GM18873 (cell line): ENCODE results near the gene FEV.

Source experiments
- ATAC-seq: cut with Tn5 transposase; IDR thresholded peaks from one replicate; pipeline ENCODE4 v1.9.1; 2021; ENCODE audit warnings: mild to moderate bottlenecking, moderate library complexity, moderate number of reproducible peaks; ENCODE audit not compliant: unreplicated experiment, low FRiP score

The FEV gene

DNA sequence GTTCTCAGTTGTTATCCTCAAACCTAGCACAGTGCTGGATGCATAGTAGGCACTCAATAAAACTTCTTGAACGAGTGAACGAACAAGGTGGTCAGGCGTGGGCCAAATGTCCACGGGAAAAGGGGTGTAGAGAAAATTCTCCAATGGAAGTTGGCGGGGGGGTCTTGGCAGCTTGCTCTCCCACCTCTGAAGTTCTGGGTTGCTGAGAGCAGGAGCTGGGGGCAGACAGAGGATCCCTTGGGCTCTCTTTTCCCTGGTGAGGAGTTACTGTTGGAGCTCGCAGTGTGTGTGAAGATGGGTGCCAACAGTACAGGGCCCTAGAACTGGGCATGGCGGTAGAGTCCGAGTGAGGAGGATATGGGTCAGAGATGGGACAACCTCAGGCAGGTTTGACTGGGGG lies 10.6 kb upstream of the FEV start:
- ATAC-seq: no peak

DNA sequence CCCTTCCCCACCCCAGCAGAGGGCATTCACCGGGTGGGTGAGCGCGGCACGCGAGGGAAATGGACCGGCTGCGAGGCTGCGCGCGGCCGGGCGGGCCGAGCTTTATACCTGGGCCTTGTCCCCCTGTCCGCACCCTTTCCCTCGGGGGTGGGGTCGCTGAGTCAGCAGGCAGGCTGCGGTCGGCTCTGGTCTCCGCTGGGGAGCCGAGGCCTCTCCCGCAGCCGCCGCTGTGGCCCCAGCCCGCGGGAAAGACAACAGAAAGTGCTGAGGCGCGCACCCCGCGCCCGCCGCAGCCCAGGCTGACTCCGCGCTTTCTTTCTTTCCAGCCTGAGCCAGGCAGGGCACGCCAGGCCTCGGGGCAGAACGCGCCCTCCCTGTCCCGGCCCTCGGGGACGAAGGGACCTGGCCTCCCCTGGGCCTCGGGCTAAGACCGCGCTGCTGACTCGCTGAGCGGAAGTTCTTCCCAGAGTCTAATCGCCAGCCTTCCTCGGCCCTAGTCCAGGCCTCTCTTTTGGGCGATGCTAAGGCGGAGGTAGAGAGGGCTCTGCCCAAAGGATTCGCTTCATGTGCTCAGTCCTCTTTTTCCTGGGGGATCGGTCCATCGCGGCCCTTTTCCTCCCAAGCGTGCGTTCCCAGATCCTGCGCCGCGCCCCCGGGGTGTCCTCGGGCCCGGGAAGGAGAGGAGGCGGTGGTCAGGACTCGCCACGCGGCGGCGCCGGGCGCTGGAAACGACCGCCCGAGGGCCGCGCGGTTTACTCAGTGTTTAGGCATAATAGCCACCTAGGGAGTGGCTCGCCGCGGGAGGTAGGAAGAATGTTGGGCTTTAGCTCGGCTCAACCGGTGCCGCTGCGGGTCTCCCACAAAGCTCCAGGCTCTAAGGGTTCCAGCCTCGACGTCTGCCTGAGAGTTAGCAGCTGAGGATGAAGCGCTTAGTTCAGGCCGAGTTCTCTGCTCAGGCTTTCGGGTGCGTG lies 8.6 kb upstream of the FEV start, which contains the start of gene CRYBA2:
Gene CRYBA2, minus strand, starts transcription at position 78 of the 971 bp plus-strand sequence. CDS start 246 bp downstream, outside the sequence.
- no peak for ATAC-seq

DNA sequence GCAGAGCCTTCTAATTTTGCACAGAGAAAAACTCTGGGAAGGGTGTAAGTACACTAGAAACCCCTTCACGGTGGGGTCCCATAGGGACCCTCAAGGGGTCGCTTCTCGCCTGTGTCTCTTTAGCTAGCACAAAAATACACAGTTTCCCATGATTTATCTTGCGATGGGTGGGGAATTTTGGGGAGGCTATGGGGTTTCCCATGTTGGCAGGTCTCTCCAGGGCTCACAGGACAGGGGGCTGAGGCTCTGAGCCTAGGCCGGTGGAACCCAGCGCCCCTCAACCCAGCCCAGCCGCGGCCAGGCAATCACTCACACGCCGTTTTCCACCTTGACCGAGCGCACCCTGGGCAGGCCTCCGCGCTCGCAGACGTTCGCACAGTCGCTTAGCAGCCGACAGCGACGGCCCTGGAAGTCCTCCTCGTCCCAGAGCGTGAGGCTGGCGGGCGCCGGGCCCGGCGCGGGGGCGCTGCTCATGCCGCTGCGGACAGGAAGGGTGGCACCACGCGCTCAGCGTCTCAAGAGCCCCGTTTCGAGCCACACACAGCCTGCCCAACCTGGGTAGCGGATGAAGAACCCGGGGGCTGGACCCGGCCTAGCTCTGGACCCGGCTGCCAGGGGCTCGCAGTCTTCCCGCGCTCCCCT lies 7.8 kb upstream of the FEV start:
- no peak for ATAC-seq

DNA sequence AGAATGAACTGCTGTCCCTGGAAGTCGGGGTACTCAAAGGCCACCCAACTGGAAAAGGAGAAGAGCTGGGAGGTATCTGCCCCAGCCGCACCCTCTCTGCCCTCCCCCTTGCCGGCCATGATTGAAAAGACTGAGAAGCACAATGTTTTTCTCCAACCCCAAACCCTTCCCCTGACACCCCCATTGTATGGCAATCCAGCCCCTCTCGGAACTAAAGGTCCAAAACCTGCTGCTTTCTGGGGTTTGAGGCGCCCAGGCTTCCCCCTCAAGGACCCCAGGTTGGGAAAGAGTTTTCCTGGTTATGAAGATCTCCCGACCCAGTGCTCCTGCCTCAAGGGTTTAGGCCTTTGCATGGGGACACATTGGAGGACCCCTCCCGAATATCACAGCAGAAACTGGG lies 7.2 kb upstream of the FEV start:
- ATAC-seq: no peak

DNA sequence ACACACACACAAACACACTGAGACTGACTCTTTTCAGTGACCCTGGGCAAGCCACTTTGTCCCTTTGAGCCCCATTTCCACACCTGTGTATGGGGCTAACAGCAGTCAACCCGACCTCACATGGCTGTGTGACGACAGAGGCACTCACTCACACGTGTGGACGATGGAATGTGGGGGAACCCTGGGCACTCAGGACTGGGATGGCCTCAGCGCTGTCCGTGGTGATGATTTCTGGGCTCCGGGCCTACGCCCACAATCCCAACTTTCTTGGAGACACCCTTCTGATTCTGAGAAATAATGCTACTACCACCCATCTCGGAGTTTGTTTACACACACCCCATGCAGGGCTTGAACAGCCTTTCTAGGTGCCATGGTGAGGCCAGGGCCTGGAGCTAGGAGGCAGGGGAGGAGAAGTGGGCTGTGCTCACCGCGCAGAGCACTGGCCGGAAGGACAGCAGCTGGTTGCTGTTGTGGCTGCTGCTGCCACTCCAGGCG lies 6.7 kb upstream of the FEV start:
- ATAC-seq: no peak

DNA sequence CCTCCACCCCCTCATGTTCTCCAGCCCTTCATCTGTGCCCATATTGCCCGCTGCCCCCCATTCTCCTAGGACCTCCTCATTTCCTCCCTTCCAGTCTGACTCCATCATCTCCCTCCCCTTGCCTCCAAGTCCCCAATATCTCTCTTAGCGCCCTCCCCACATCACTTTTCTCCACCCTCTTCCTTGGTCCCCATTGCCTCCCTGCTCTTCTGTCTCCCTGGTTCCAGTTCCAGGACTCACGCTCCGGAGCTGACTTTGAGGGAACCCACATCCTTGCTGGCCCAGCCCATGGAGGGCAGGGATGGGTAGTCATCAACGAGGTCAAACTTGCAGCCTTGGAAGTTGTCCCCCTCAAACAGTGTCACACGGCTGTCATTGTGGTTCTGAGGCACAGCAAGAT lies 5.6 kb upstream of the FEV start:
- ATAC-seq: no peak

DNA sequence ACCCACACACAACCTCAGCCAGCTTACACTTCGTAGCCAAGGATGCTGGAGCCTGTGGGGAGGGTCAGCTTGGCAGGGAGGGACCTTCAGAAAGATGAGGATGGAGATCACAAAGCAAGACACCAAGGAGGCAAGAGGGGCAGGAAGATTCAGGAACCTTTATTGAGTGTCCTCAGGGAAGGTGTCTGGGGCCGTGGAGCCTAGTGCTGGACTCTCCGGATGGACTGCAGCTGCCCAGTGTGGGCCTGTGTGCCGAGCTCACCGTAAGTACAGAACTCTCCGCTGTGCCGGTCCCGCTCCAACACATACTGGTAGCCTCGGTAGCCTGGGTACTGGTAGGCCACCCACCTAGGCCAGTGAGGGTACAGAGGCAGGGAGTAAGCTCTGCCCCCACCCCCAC lies 5.1 kb upstream of the FEV start:
- no peak for ATAC-seq

DNA sequence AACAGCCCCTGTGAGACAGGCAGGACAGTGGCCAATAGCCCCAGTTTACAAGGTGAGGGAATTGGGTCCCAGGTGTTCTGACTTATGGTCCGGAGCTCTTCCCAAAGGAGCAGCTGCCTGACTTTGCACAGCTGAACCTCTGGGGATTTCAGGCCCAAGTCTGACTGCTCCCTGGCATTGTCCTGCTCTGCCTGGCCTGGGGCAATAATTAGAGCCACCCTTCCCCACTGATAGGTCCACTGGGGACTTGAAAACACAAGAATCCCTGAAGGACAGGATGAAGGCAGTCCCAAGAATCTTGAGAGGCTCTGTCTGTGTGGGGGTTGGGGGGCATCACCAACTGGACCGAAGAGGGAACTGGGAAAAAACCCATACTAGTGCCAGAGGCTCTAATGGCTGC lies 3.7 kb upstream of the FEV start:
- ATAC-seq: no peak

DNA sequence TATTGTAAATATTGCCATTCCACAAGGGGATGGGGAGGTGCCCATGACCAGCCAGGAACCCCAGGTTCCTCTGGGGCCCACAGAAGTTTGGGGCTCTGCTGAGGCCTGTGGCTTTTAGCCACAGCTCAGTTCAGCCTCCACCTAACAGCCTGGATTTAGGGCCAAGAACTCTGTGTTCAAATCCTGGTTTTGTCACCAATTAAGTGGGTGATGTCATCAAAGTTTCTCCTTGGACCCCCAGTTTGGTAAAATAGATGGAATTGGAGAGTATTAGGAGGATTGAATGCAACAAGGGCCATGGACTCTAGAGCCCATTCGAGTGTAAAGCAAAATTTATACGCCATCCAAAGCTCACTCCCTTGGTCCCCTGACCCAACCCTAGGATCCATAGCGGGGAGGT lies 3.2 kb upstream of the FEV start:
- ATAC-seq: no peak

DNA sequence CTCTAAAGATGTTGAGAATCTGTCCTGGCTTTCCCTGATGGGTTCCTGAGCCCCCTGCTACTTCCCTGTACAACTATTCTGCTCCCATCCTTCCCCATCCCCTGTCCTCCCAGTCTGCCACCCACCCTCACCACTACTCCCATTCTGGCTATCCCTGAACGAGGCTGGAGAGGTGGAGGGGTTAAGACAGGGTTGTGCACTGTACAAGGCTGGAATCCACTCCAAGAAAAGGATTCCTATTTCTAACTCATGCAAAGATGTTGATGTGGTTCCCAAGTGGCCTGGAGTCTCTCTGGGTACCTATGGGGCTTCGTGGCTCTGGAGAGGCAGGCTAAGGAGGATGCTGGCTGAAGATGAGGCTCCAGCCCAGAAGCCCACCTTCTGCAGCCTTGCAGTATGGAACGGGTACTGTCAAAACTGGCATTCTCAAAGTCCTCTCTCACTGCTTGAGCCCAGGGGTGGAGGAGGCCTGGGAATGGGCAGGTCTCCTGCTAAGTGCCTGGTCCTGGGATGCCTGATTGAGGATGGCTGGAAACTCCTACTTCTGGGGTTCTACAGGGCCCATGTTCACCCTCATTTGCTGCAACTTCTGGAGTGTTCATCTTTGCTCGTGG lies 1.3 kb upstream of the FEV start:
- ATAC-seq: no peak

DNA sequence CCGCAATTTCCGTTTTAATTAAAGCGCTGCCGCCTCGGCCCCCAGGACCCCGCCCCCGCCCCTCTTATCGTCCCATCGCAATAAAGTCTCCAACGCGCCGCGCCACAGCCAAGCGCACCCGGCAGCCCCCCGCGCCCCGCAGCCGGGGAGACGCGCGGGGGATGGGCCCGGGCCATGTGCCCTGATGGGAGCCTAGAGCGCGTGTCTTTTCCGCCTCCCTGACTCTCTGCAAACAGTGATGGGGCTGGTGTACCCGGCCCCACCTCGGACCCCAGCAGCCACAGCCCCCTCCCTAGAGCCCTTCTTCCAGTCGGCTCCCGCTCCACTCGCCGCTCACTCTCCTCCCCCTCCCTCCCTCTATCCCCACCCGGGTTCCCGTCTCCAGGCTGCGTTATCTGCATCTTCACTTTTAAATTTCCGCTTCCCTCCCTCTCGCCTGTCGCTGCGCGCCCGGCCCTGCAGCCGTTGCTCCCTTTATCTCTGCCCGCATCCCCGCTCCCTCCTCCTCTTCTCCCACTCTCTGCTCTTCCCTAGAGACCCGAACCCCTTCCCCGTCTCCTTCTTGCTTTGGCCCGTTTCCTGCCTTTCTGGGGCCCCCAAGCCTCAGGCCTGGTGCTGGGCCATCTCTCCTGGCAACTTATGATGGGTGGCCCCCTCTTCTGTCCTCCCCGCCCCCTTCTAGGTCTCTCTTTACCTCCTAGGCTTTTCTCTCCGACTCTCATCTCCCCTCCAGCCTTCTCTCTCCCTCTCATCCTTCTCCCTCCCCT lies 524 bp upstream of the FEV start:
- no peak for ATAC-seq

DNA sequence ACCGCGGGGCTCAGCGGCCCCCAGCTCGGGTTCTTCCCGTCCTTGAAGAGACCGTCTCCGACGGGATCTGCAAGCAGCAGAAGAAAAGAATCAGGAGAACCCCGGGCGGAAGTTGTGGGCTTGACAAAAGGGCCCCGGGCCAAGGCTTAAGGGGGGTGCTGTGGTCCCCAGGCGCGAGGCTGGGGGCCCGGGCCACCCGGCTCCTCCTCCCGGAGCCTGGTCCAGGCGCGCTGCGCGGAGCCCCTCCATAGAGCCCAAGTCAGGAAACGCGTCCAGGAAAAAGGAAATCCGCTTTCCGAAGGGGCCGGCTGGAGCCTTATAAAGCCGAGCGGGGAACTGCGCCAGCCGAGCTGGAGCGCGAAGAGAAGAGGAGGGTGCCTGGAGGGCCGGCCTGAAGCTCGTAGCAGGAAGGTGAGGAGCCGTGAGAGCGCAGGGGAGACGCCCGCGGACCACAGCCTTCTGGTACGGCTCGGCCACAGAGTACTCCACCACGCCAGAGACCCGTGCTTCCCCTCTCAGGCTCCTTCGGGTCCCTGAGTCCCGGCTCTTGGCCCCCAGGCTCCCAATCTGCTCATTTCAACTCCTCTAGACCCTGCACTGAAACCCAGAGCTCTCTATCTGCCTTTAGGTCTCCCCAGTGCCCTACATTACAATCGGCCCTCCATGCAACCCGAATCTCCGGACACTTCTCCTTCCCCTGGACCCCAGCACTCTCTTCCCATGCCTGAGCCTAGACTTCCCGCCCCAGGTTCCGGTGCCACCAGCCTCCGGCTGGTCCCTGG lies 554 bp downstream of the FEV start:
- ATAC-seq: no peak

DNA sequence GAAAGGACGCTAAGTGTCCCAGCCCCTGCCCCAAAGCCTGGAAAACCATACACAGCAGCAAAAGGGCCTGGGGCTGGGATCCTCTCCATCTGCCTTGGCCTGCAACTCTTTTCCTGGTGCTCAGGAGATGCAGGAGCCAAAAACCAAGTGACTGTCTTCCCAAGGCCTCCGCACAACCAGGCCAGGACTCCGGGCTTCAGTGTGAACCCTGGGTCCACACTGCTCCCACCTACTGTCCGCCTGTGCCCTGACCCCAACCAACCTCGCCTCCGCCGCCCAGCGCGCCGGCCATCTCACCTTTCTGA lies 1.1 kb downstream of the FEV start:
- no peak for ATAC-seq

DNA sequence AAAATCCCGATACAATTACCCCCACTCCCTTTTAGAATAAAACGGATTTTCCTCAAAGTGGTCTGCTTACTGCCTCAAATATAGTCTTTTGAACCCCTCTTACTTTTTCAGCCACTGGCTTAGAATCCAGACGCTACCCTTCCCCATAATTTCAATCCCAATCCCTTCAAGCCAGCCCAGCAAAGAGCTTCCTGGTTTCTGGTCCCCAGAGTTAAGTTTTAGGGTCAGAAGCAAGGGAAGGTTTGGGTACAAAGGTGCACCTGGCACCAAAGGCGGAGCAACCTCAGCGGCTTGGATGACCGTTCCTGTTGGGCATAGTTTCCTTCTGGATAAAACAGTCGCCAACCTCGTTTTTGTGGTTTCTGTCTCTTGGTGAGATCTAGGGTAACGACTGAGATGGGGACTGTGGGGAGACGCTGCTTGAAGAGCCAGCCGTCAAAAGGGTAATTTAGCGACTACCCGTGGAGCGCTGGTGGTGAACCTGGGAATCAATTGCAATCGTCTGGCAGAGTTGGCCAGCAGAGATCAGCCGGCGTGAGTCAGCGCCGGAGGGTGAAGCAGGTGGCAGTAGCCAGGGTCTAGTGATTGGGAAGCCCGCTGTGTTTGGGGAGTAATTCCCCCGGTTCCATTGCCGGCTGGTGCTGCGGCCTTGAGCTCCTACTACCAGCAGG lies 1.6 kb downstream of the FEV start:
- ATAC-seq: no peak

DNA sequence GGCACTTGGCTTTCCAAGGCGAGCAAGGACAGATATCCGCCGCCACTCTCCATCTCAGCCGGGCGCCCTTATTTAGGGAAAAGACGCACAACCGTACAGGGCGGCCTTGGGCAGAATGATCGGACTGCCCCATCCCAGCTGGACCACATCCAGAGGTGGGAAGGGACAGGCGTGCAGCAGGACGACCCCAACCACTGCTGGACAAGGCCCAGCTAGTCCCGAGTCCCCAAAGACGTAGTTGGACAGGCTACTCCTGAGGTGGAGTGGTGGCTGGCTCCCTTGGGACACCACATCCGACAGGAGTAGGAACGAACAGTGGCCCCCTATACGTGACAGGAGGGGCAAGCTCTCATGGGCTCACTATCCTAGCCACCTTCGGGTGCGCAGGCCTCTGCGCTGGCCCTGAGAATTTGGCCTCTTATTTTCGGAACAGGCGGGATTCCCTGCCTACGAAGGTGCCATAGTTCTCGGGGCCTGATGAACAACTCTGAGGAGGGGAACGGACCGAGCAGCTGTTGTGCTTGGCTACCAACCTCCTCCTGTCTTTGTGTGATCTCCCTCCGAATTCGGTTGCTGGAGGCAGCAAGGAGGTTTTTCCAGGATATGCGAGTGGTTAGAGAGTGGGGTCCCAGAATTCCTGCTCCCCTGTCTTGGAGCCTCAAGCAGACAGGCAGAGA lies 2.3 kb downstream of the FEV start:
- no peak for ATAC-seq

DNA sequence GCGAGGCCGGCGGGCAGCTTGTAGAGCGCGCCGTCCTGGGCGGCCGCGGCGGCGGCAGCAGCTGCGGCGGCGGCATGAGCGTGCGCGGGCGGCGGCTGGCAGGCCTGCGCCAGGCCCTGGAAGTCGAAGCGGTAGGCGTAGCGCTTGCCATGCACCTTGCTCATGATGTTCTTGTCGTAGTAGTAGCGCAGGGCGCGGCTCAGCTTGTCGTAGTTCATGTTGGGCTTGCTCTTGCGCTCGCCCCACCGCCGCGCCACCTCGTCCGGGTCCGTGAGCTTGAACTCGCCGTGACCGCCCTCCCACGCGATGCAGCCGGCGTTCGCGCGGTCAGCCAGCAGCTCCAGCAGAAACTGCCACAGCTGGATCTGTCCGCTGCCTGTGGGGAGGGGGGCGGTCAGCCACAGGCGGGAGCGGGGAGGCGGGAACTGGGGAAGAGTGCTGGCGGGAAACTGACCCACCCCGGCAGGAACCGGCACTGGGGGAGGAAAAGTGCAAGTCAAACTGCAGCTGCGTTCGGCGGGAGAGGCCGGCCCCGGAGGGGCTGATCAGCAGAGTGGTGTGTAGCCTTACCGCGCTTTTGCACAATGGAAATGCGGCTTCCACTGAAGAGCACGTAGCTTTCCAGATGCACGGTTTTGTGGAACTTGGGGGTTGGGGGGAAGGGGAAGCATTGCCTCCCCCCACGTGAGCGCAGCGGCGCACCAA lies 3.0 kb downstream of the FEV start:
- no peak for ATAC-seq

DNA sequence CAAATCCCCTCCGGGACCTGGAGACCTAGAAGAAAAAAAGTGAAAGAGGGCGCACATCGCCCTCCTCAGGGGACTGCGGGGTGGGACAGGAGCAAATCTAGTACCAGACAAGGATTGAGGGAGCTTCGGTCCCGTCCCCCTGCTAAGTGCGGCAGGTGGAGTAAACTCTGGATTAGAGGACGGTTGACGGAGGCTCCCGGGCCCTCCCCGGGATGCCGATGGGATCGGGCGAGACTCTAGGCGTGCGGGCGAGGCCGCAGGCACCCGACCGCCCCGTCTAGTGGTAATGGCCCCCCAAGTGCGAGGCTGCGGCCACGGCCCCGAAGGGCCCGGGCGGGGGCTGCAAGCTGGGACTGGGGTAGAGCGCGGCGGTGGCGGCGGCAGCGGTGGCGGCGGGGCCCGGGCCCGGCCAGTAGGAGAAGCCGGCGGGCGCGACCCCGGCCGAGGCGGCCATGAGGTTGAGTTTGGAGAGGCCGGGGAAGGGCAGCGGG lies 3.5 kb downstream of the FEV start:
- ATAC-seq: no peak

DNA sequence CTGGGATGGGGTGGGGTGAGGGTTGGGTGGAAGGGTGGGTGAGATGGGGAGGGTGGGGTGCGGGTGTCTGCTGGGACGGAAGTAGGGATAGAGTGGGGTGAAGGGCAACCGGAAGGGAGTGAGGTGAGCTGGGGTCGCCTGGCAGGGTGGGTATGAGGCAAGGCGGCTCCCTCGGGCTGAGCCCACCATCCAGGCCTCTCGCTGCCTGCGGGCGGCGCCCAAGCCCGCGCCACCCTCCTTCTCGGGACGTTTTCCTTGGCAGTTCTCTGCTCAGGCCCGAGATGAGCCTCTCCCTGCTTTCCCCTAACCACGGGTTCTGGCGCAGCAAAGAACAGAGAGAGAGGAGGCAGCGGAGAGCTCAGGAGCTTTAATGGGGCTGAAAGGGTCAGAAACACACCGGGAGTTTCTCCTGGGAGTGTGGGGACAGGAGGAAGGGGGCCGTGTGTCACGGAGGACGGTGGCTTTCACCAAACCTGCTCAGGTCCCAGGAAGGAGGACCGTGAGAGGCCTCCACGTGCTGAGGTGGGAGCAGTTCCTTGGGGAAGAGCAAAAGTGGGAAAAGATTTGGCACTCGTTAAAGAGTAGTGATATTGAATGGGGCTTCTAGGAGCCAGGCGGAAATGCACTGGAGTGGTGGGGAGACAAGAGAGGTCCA lies 4.1 kb downstream of the FEV start:
- no peak for ATAC-seq
